ENCODE data around the gene LENG8. TPM values are rescaled to one million over a fixed set of nuclear protein-coding genes. Genes with fewer than 3 reads are reported as not detected.

LENG8 gene
- total RNA-seq, 1 donor from 2014 or later = 36.6 TPM

GRCh38 chr19:54485851-54486250, 36.9 kb downstream of the LENG8 start:
- H3K27me3 ChIP-seq = no peaks in the 10 kb centered on the region
- H3K9me3 Mint-ChIP-seq = no peaks in the 10 kb centered on the region
- H2AFZ ChIP-seq (replicated peaks) = no peak overlapping the region
- no peaks in the 10 kb centered on the region for H3K79me2 ChIP-seq (ENCODE audit: low read depth)
- H3K9ac ChIP-seq = no peak overlapping the region
- H3F3A ChIP-seq (ENCODE audit: low read depth) = no peaks in the 10 kb centered on the region
- no peaks in the 10 kb centered on the region for H3K36me3 ChIP-seq
- TF ChIP-seq EZH2phosphoT487 (IDR thresholded peaks at IDR 0.05) (no peak), CTCF (IDR thresholded peaks at IDR 0.05) (no peak), EZH2 (IDR thresholded peaks at IDR 0.05) (no peak)
- H3K27me3 Mint-ChIP-seq (ENCODE audit: insufficient read depth, low read depth) = peaks cover 13% of the 10 kb centered on the region
- no peak overlapping the region for H3K27ac Mint-ChIP-seq
- H3K9me3 ChIP-seq (ENCODE audit: low read depth) = no peaks in the 10 kb centered on the region
- no peak overlapping the region for H3K4me3 ChIP-seq
- no peaks in the 10 kb centered on the region for H3K4me1 Mint-ChIP-seq
- no peak for DNase-seq (ENCODE audit: low spot score)
- H3K27ac ChIP-seq = no peak overlapping the region
- no peaks in the 10 kb centered on the region for H4K20me1 ChIP-seq (ENCODE audit: low read depth)
- H3K4me3 Mint-ChIP-seq = no peak overlapping the region
- no peak overlapping the region for H3K4me2 ChIP-seq
- H3K36me3 Mint-ChIP-seq = no peaks in the 10 kb centered on the region
- no peaks in the 10 kb centered on the region for H3K4me1 ChIP-seq

DNA sequence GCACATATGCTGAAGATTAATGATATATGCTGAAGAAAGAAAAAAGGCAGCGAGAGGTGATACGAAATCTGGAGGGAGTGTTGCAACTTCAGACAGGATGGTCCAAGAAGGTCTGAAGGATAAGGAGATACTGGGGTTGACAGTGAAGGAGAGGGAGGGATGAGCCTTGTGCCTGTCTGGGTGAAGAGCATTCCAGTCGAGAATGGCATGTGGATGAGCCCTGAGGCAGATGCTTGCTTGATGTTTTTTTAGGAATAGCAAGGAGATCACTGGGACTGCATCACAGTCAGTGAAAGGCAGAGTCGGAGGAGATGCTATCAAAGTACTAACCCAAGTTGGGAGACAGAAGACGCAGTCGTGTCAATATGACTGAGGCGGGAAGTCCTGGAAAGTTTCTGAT, 40.3 kb downstream of the LENG8 start:
- no peak overlapping the region for H3K4me3 ChIP-seq
- H3F3A ChIP-seq (ENCODE audit: low read depth) = no peaks in the 10 kb centered on the region
- no peak overlapping the region for H3K4me2 ChIP-seq
- Mint-ChIP-seq H3K9me3 (peaks cover 3% of the 10 kb centered on the region), H3K27ac (no peak overlapping the region), H3K4me1 (no peaks in the 10 kb centered on the region), H3K27me3 (ENCODE audit: insufficient read depth, low read depth) (peaks cover 17% of the 10 kb centered on the region), H3K4me3 (no peak overlapping the region), H3K36me3 (no peaks in the 10 kb centered on the region)
- no peaks in the 10 kb centered on the region for H3K36me3 ChIP-seq
- H3K9me3 ChIP-seq (ENCODE audit: low read depth) = no peaks in the 10 kb centered on the region
- no peaks in the 10 kb centered on the region for H4K20me1 ChIP-seq (ENCODE audit: low read depth)
- H3K9ac ChIP-seq = no peak overlapping the region
- no peak for DNase-seq (ENCODE audit: low spot score)
- H3K27me3 ChIP-seq = no peaks in the 10 kb centered on the region
- H2AFZ ChIP-seq (replicated peaks) = no peak overlapping the region
- no peak overlapping the region for H3K27ac ChIP-seq
- H3K79me2 ChIP-seq (ENCODE audit: low read depth) = no peaks in the 10 kb centered on the region
- TF ChIP-seq CTCF (IDR thresholded peaks at IDR 0.05) (no peak), EZH2phosphoT487 (IDR thresholded peaks at IDR 0.05) (no peak), EZH2 (IDR thresholded peaks at IDR 0.05) (no peak)
- no peaks in the 10 kb centered on the region for H3K4me1 ChIP-seq

DNA sequence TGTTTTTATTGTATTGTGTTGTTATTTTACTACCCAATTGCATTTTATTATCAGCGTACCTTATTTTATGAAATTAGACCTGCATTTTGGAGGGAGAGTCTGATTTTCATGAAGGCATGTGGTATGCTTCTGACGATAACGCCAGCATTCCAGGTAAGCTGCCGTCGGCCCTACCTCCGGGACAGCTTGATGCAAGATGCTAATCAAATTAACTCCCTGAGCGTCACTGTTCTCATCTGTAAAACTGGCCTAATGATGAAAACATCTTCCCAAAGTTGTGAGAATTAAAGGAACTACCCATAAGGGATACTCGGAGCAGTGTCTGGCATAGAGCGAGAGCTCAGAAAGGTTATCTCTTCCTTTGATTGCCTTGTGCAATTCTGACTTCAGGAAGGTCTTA, 40.8 kb downstream of the LENG8 start:
- Mint-ChIP-seq H3K9me3 (peaks cover 3% of the 10 kb centered on the region), H3K4me1 (no peaks in the 10 kb centered on the region), H3K27me3 (ENCODE audit: insufficient read depth, low read depth) (peaks cover 17% of the 10 kb centered on the region), H3K4me3 (no peak overlapping the region), H3K36me3 (no peaks in the 10 kb centered on the region), H3K27ac (no peak overlapping the region)
- no peak overlapping the region for H3K9ac ChIP-seq
- H3K79me2 ChIP-seq (ENCODE audit: low read depth) = no peaks in the 10 kb centered on the region
- H4K20me1 ChIP-seq (ENCODE audit: low read depth) = no peaks in the 10 kb centered on the region
- no peaks in the 10 kb centered on the region for H3K9me3 ChIP-seq (ENCODE audit: low read depth)
- no peaks in the 10 kb centered on the region for H3K27me3 ChIP-seq
- no peaks in the 10 kb centered on the region for H3K4me1 ChIP-seq
- no peak overlapping the region for H3K4me2 ChIP-seq
- no peak overlapping the region for H3K27ac ChIP-seq
- H3F3A ChIP-seq (ENCODE audit: low read depth) = no peaks in the 10 kb centered on the region
- TF ChIP-seq EZH2phosphoT487 (IDR thresholded peaks at IDR 0.05) (no peak), EZH2 (IDR thresholded peaks at IDR 0.05) (no peak), CTCF (IDR thresholded peaks at IDR 0.05) (no peak)
- no peaks in the 10 kb centered on the region for H3K36me3 ChIP-seq
- no peak overlapping the region for H3K4me3 ChIP-seq
- no peak for DNase-seq (ENCODE audit: low spot score)
- H2AFZ ChIP-seq (replicated peaks) = no peak overlapping the region
